HG03469 (cell line): Measurements from ENCODE around the gene PAPSS2.

Experiments used
- ATAC-seq: cut with Tn5 transposase; IDR thresholded peaks from one replicate; pipeline ENCODE4 v1.9.1; 2021; ENCODE audit warnings: mild to moderate bottlenecking, moderate library complexity, moderate number of reproducible peaks; ENCODE audit not compliant: unreplicated experiment

PAPSS2 gene

GRCh38 chr10:87771871-87772500 lies 112.3 kb downstream of the PAPSS2 start:
- ATAC-seq: no peak

GRCh38 chr10:87775766-87776165 lies 116.1 kb downstream of the PAPSS2 start:
- no peak for ATAC-seq

GRCh38 chr10:87776328-87776727 lies 116.7 kb downstream of the PAPSS2 start:
- no peak for ATAC-seq

- ATAC-seq: no peak
Measured at GRCh38 chr10:87781545-87781944, 121.9 kb downstream of the PAPSS2 start.

GRCh38 chr10:87782721-87783120 lies 123.0 kb downstream of the PAPSS2 start:
- ATAC-seq: no peak

GRCh38 chr10:87786421-87786820 lies 126.7 kb downstream of the PAPSS2 start:
- no peak for ATAC-seq

GRCh38 chr10:87790185-87790584 lies 130.5 kb downstream of the PAPSS2 start:
- no peak for ATAC-seq

- no peak for ATAC-seq
Measured at GRCh38 chr10:87794285-87794684, 134.6 kb downstream of the PAPSS2 start.
